Neural cell (in vitro differentiated cells): ENCODE data around the gene DIAPH2. TPM values are rescaled to one million over a fixed set of nuclear protein-coding genes. Genes with fewer than 3 reads are reported as not detected.

Experiments
- H2AFZ ChIP-seq: fragments of 200-600, 300-800 bp; sonication (generic), shearing (Covaris generic); 2 replicates; pipeline ENCODE4 v1.6.0; 2014; ENCODE audit warnings: low read depth, mild to moderate bottlenecking, antibody characterized with exemption, low read length, moderate library complexity
- H3F3A ChIP-seq: fragments of 200-600 bp; shearing (Covaris generic); 2 replicates; pipeline ENCODE4 v1.6.1; 2016; ENCODE audit warnings: mild to moderate bottlenecking, moderate library complexity, mixed read lengths, antibody characterized with exemption, low read length; ENCODE audit not compliant: insufficient read depth, poor library complexity, severe bottlenecking
- H3K27ac ChIP-seq: fragments of 200-600, 300-800 bp; sonication (generic), shearing (Covaris generic); 2 replicates; pipeline ENCODE4 v1.5.1; 2014; ENCODE audit warnings: mild to moderate bottlenecking, low read length, moderate library complexity
- H3K27me3 ChIP-seq: fragments of 300-800, 200-600 bp; sonication (generic), shearing (Covaris generic); 2 replicates; pipeline ENCODE4 v1.6.0; 2014; ENCODE audit warnings: mild to moderate bottlenecking, low read depth, low read length, moderate library complexity; ENCODE audit not compliant: insufficient read depth
- H3K36me3 ChIP-seq: fragments of 300-800, 200-600 bp; sonication (generic), shearing (Covaris generic); 2 replicates; pipeline ENCODE4 v1.5.1; 2014; ENCODE audit warnings: mild to moderate bottlenecking, antibody characterized with exemption, low read length, moderate library complexity; ENCODE audit not compliant: insufficient read depth
- H3K4me2 ChIP-seq: fragments of 300-800, 200-600 bp; sonication (generic), shearing (Covaris generic); 2 replicates; pipeline ENCODE4 v1.6.0; 2014; ENCODE audit warnings: mild to moderate bottlenecking, low read length
- H3K4me3 ChIP-seq: fragments of 300-800, 200-600 bp; sonication (generic), shearing (Covaris generic); 2 replicates; pipeline ENCODE4 v1.5.1; 2014; ENCODE audit warnings: mild to moderate bottlenecking, low read length, moderate library complexity
- H3K79me2 ChIP-seq: fragments of 200-600 bp; shearing (Covaris generic); replicated peaks from 2 replicates; pipeline ENCODE4 v1.6.0; 2014; ENCODE audit warnings: mild to moderate bottlenecking, low read length, moderate library complexity; ENCODE audit not compliant: insufficient read depth
- H3K9ac ChIP-seq: fragments of 300-800, 200-600 bp; sonication (generic), shearing (Covaris generic); 2 replicates; pipeline ENCODE4 v1.6.1; 2016; ENCODE audit warnings: mild to moderate bottlenecking, low read length, mixed read lengths
- H3K9me2 ChIP-seq: fragments of 200-600 bp; shearing (Covaris generic); 2 replicates; pipeline ENCODE4 v1.6.1; 2016; ENCODE audit warnings: mild to moderate bottlenecking, low read length, mixed read lengths; ENCODE audit not compliant: insufficient read depth
- H3K9me3 ChIP-seq: fragments of 200-600, 300-800 bp; sonication (generic), shearing (Covaris generic); 2 replicates; pipeline ENCODE4 v1.6.1; 2016; ENCODE audit warnings: mild to moderate bottlenecking, mixed run types, low read length, moderate library complexity, mixed read lengths
- H4K20me1 ChIP-seq: fragments of 200-600 bp; shearing (Covaris generic); 2 replicates; pipeline ENCODE4 v1.6.1; 2016; ENCODE audit warnings: mild to moderate bottlenecking, mixed run types; ENCODE audit not compliant: insufficient read depth
- EP300 ChIP-seq: fragments of 450-650 bp; conservative IDR thresholded peaks from 2 replicates; pipeline ENCODE4 v1.6.1; 2014; ENCODE audit warnings: antibody characterized with exemption, mild to moderate bottlenecking, moderate library complexity; ENCODE audit not compliant: poor library complexity, severe bottlenecking
- EZH2 ChIP-seq: fragments of 200-600, 300-800 bp; shearing (Covaris generic), sonication (generic); IDR thresholded peaks from 2 replicates; pipeline ENCODE4 v1.6.1; 2014; ENCODE audit warnings: antibody characterized with exemption, low read length, borderline replicate concordance, mild to moderate bottlenecking; ENCODE audit not compliant: insufficient read depth, poor library complexity, severe bottlenecking
- MXI1 ChIP-seq: fragments of 450-650 bp; conservative IDR thresholded peaks from 2 replicates; pipeline ENCODE4 v1.6.1; 2014; ENCODE audit warnings: antibody characterized with exemption, mild to moderate bottlenecking; ENCODE audit not compliant: poor library complexity, severe bottlenecking
- POLR2AphosphoS5 ChIP-seq: IDR thresholded peaks from 2 replicates; pipeline ENCODE4 v1.6.1; 2012
- RAD21 ChIP-seq: fragments of 450-650 bp; conservative IDR thresholded peaks from 2 replicates; pipeline ENCODE4 v1.6.1; 2014; ENCODE audit warnings: antibody characterized with exemption, mild to moderate bottlenecking, moderate library complexity
- SMC3 ChIP-seq: fragments of 450-650 bp; conservative IDR thresholded peaks from 2 replicates; pipeline ENCODE4 v1.6.1; 2014; ENCODE audit warnings: antibody characterized with exemption, mild to moderate bottlenecking, moderate library complexity; ENCODE audit not compliant: poor library complexity
- TAF1 ChIP-seq: IDR thresholded peaks from 2 replicates; pipeline ENCODE4 v1.6.1; 2012; ENCODE audit warnings: low read depth
- polyA plus RNA-seq: library from polyadenylated mRNA; depleted of rRNA; stranded (reverse); fragments of >200 nt; gene quantifications from 2 replicates; pipeline ENCODE4 v1.2.3, GENCODE V29; 2014
- TF ChIP-seq, protein P1 (sequence below): IDR thresholded peaks from 2 replicates; pipeline ENCODE4 v1.6.1; 2012; ENCODE audit warnings: borderline replicate concordance
- TF ChIP-seq, protein P2 (sequence below): fragments of 450-650 bp; IDR thresholded peaks from 2 replicates; pipeline ENCODE4 v1.5.1; 2014; ENCODE audit warnings: antibody characterized with exemption, mild to moderate bottlenecking, moderate library complexity; ENCODE audit not compliant: poor library complexity, severe bottlenecking

Gene DIAPH2
- polyA plus RNA-seq, 1 donor from 2014 or later, result 0.07 TPM

DNA sequence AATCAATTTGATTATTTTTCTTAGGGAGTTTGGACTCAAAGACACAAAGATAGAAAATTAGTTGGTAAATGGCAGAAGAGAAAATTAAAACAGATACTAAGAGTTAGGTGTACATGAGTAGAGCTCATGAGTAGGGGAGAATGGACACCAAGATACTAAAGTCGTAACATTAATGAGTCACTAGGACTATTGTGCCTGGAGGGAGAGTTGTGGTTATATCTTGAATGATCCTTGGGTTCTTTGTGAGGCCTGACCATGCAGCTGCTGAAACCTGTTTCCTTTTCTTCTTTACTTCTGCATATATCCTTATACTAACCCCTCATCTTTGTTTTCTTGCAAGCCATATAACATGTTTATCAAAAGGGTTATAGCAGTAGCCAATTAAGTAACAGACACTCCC is 731.8 kb downstream of the DIAPH2 start:
- H3K4me2 ChIP-seq, result no peak overlapping the region
- no peak overlapping the region for H3K9ac ChIP-seq
- no peaks in the 10 kb centered on the region for H3K9me3 ChIP-seq
- H4K20me1 ChIP-seq, result no peaks in the 10 kb centered on the region
- TF ChIP-seq MXI1, result no peak
- TF ChIP-seq, protein P1, sequence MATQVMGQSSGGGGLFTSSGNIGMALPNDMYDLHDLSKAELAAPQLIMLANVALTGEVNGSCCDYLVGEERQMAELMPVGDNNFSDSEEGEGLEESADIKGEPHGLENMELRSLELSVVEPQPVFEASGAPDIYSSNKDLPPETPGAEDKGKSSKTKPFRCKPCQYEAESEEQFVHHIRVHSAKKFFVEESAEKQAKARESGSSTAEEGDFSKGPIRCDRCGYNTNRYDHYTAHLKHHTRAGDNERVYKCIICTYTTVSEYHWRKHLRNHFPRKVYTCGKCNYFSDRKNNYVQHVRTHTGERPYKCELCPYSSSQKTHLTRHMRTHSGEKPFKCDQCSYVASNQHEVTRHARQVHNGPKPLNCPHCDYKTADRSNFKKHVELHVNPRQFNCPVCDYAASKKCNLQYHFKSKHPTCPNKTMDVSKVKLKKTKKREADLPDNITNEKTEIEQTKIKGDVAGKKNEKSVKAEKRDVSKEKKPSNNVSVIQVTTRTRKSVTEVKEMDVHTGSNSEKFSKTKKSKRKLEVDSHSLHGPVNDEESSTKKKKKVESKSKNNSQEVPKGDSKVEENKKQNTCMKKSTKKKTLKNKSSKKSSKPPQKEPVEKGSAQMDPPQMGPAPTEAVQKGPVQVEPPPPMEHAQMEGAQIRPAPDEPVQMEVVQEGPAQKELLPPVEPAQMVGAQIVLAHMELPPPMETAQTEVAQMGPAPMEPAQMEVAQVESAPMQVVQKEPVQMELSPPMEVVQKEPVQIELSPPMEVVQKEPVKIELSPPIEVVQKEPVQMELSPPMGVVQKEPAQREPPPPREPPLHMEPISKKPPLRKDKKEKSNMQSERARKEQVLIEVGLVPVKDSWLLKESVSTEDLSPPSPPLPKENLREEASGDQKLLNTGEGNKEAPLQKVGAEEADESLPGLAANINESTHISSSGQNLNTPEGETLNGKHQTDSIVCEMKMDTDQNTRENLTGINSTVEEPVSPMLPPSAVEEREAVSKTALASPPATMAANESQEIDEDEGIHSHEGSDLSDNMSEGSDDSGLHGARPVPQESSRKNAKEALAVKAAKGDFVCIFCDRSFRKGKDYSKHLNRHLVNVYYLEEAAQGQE, result no peak
- TF ChIP-seq POLR2AphosphoS5, result no peak
- TF ChIP-seq, protein P2, sequence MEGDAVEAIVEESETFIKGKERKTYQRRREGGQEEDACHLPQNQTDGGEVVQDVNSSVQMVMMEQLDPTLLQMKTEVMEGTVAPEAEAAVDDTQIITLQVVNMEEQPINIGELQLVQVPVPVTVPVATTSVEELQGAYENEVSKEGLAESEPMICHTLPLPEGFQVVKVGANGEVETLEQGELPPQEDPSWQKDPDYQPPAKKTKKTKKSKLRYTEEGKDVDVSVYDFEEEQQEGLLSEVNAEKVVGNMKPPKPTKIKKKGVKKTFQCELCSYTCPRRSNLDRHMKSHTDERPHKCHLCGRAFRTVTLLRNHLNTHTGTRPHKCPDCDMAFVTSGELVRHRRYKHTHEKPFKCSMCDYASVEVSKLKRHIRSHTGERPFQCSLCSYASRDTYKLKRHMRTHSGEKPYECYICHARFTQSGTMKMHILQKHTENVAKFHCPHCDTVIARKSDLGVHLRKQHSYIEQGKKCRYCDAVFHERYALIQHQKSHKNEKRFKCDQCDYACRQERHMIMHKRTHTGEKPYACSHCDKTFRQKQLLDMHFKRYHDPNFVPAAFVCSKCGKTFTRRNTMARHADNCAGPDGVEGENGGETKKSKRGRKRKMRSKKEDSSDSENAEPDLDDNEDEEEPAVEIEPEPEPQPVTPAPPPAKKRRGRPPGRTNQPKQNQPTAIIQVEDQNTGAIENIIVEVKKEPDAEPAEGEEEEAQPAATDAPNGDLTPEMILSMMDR, result no peak
- no peak for TF ChIP-seq SMC3
- TF ChIP-seq RAD21, result no peak
- no peak for TF ChIP-seq TAF1
- TF ChIP-seq EP300, result no peak
- TF ChIP-seq EZH2, result no peak
- H3K27ac ChIP-seq, result no peak overlapping the region
- no peak overlapping the region for H2AFZ ChIP-seq
- no peaks in the 10 kb centered on the region for H3K27me3 ChIP-seq
- no peaks in the 10 kb centered on the region for H3K9me2 ChIP-seq
- H3F3A ChIP-seq, result no peaks in the 10 kb centered on the region
- no peaks in the 10 kb centered on the region for H3K79me2 ChIP-seq
- no peaks in the 10 kb centered on the region for H3K36me3 ChIP-seq
- no peak overlapping the region for H3K4me3 ChIP-seq

DNA sequence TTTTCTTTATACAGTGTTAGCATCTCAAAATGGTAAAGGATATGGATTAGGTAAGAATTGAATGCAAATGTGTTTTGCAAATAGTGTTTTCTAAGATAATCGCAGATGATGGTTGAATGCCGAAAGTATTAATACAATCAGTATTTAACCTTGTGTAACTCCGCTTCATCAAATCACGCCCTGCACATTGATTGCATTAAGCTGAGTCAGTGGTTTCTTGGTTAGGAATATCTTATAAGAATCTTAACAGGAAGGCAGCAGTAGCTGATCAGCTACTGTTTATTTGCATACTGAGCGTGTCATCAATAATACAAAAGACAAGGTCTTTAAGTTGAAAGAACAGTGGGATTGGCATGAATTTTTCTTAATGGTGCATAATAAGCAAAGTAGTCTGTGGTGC is 744.5 kb downstream of the DIAPH2 start:
- Histone ChIP-seq H3K4me3 (no peak overlapping the region), H3K27ac (no peak overlapping the region), H3F3A (no peaks in the 10 kb centered on the region), H4K20me1 (no peaks in the 10 kb centered on the region), H2AFZ (no peak overlapping the region), H3K9me2 (no peaks in the 10 kb centered on the region), H3K79me2 (no peaks in the 10 kb centered on the region), H3K36me3 (no peaks in the 10 kb centered on the region), H3K9me3 (no peaks in the 10 kb centered on the region), H3K9ac (no peak overlapping the region), H3K4me2 (no peak overlapping the region), H3K27me3 (no peaks in the 10 kb centered on the region)
- no peak for TF ChIP-seq MXI1
- no peak for TF ChIP-seq RAD21
- TF ChIP-seq, protein P1, result no peak
- no peak for TF ChIP-seq EP300
- no peak for TF ChIP-seq POLR2AphosphoS5
- TF ChIP-seq, protein P2, result no peak
- no peak for TF ChIP-seq TAF1
- no peak for TF ChIP-seq SMC3
- no peak for TF ChIP-seq EZH2
